H1 (cell line): ENCODE data around the gene PPARGC1A. TPM values are rescaled to one million over a fixed set of nuclear protein-coding genes. Genes with fewer than 3 reads are reported as not detected.

Source experiments
- CREB1 ChIP-seq: IDR thresholded peaks from 2 replicates; pipeline ENCODE4 v1.6.1; 2012; ENCODE audit warnings: inconsistent platforms
- polyA plus RNA-seq, 7 experiments: library from polyadenylated mRNA; depleted of rRNA in 3 of 7; stranded (reverse) in 5 of 7; unstranded in 2 of 7; fragments of >200 nt in 5 of 7; fragments of 200-250 nt in 2 of 7; gene quantifications; 1 replicate in 5 of 7; 2 replicates in 1 of 7; 4 replicates in 1 of 7; pipeline versions ENCODE4 v1.2.1 to v1.2.3, GENCODE V29; 2011 to 2013; ENCODE audit warnings: missing spikeins in 2 of 7, mixed read lengths in 2 of 7
- total RNA-seq: library from RNA; stranded (reverse); fragmentation: NEBNext Ultra II Directional; extraction: Animal tissue kit (Norgen Biotek cat#: 25700); gene quantifications from 2 replicates; pipeline ENCODE4 v1.2.1, GENCODE V29; 2021
- TF ChIP-seq, protein P1 (sequence below), 3 experiments: IDR thresholded peaks; 1 replicate in 2 of 3; 2 replicates in 1 of 3; pipeline versions ENCODE4 v1.5.1 to v1.6.1; 2011; ENCODE audit warnings: low read length in 3 of 3, mild to moderate bottlenecking in 3 of 3, inconsistent platforms in 2 of 3, low read depth in 1 of 3, moderate library complexity in 1 of 3; ENCODE audit not compliant: insufficient read depth in 1 of 3; ENCODE audit errors: control extremely low read depth in 1 of 3

The PPARGC1A gene
- total and polyA plus RNA-seq, 2 of the 8 experiments (the other 6 are each of a cell fraction or from before 2014, with no cell fraction given), result 0.54 to 1.4 TPM

DNA sequence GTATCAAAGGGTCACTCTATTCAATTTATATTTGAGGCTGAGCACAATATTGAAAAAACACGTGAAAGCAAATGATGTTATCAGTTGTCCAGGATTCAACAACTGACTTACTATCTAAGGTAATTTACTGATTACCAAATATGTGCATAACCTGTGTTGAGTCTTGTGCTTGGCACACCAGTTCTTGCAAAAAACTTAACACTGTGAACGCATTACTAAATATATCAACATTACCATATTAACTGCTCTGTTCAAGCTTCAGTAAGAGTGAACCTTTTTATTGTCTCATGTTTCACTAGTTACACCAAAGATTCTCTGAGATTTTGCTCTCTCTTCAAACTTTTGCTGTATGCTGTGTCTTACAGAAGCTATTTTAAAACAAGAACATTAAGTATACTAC, 38.4 kb downstream of the PPARGC1A start (continued):
- TF ChIP-seq, protein P1, sequence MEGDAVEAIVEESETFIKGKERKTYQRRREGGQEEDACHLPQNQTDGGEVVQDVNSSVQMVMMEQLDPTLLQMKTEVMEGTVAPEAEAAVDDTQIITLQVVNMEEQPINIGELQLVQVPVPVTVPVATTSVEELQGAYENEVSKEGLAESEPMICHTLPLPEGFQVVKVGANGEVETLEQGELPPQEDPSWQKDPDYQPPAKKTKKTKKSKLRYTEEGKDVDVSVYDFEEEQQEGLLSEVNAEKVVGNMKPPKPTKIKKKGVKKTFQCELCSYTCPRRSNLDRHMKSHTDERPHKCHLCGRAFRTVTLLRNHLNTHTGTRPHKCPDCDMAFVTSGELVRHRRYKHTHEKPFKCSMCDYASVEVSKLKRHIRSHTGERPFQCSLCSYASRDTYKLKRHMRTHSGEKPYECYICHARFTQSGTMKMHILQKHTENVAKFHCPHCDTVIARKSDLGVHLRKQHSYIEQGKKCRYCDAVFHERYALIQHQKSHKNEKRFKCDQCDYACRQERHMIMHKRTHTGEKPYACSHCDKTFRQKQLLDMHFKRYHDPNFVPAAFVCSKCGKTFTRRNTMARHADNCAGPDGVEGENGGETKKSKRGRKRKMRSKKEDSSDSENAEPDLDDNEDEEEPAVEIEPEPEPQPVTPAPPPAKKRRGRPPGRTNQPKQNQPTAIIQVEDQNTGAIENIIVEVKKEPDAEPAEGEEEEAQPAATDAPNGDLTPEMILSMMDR (IDR thresholded peaks at IDR 0.05; ENCODE audit: control extremely low read depth in 1 of 3, insufficient read depth in 1 of 3, low read depth in 1 of 3, low read length in 3 of 3), result no peak
- no peak for TF ChIP-seq CREB1
- TF ChIP-seq, all 59 proteins: peak for 0
